GM21576 (cell line): ENCODE data around the gene USP38.
A peak's percentile ranks its signal among the peaks of the same experiment; 100 is the strongest.
"Not testable (repeated sequence)": the region's sequence is repeated elsewhere in the genome, so short reads cannot be mapped to it uniquely, and the experiment has no call there.

Source experiments
- ATAC-seq: cut with Tn5 transposase; IDR thresholded peaks from one replicate; pipeline ENCODE4 v1.9.1; 2021; ENCODE audit warnings: mild to moderate bottlenecking, moderate library complexity; ENCODE audit not compliant: unreplicated experiment

Gene USP38, protein sequence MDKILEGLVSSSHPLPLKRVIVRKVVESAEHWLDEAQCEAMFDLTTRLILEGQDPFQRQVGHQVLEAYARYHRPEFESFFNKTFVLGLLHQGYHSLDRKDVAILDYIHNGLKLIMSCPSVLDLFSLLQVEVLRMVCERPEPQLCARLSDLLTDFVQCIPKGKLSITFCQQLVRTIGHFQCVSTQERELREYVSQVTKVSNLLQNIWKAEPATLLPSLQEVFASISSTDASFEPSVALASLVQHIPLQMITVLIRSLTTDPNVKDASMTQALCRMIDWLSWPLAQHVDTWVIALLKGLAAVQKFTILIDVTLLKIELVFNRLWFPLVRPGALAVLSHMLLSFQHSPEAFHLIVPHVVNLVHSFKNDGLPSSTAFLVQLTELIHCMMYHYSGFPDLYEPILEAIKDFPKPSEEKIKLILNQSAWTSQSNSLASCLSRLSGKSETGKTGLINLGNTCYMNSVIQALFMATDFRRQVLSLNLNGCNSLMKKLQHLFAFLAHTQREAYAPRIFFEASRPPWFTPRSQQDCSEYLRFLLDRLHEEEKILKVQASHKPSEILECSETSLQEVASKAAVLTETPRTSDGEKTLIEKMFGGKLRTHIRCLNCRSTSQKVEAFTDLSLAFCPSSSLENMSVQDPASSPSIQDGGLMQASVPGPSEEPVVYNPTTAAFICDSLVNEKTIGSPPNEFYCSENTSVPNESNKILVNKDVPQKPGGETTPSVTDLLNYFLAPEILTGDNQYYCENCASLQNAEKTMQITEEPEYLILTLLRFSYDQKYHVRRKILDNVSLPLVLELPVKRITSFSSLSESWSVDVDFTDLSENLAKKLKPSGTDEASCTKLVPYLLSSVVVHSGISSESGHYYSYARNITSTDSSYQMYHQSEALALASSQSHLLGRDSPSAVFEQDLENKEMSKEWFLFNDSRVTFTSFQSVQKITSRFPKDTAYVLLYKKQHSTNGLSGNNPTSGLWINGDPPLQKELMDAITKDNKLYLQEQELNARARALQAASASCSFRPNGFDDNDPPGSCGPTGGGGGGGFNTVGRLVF

DNA sequence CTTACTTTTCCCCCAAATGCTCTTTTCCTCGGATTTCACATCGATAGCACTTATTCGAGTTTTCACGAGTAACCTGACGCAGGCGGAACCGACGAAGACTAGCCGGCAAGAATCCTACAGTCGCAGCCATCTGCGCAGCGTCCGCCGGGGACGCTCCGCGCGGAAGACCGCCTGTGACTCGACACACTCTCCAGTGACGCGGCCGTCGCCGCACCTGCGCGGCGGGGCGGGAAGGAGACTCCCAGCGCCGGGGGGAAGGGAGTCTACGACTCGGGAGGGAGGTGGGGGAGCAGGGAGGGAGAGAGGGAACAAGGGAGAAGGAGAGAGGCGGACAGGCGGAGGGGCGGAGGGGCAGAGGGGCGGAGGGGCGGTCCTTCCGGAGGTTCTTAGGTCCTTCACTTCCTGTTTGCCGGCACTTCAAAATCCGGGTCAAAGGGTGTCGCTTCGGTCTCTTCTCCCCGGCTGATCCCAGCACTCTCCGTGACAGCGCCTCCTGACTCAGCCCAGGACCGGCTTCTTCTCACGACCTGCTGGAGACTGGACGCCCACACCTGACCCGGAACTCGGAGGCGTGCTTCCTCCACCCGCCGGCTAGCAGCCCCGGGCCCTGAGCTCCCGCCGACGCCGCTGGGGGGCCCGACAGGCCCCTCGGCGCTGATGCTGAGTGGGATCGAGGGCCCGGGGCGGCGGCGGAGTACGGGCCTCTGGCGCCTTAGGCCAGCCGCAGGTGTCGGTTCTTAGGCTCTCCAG, at the start of gene USP38:
Gene USP38, plus strand, starts transcription at position 415 of the 750 bp plus-strand sequence. CDS start 534 bp downstream, outside the sequence.
- ATAC-seq, result peak; percentile 70

DNA sequence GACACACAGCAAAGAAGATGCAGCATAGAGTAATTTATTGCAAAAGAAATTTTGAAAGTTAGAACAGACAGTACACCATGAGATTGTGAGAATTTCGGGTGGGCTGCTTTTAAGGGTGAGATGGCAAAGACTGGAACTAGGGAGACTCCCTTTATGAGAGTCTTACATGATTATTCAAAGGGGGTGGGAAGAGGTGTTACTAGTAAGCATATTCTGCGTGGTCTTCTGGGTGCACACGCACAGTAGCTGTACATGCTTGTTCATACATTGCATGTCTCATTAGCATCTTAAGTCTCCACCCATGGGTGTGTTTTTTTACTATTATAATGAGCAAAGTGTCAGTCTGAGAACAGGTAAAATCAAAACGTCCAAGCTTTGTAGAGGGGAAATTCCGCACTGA, 49.4 kb upstream of the USP38 start:
- ATAC-seq, result no peak

DNA sequence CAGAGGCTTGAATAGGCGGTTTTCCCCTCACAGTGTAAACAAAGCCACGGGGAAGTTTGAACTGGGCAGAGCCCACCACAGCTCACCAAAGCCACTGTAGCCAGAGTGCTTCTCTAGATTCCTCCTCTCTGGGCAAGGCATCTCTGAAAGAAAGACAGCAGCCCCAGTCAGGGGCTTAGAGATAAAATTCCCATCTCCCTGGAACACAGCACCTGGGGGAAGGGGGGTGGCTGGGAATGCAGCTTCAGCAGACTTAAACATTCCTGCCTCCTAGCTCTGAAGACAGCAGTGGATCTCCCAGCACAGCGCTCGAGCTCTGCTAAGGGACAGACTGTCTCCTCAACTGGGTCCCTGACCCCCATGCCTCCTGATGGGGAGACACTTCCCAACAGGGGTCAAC, 44.0 kb upstream of the USP38 start:
- no peak for ATAC-seq

DNA sequence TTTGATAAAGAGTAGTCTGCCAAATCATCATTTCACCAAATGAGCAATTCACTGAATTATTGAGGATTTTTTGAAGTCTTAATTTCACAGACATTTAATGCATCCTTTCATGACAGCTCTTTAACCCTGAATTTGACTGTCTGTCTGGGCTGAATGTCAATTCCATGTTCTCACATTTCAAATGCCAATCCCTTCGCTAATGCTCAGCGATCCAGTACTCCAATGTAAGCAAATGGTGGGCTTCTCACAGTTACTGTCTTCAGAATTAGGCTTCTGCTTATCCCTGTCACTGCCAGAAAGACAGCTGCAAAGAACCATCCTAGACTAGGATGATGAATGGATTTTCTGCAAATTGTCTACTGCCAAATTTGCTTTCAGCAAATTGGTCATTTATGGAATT, 36.2 kb upstream of the USP38 start:
- no peak for ATAC-seq

DNA sequence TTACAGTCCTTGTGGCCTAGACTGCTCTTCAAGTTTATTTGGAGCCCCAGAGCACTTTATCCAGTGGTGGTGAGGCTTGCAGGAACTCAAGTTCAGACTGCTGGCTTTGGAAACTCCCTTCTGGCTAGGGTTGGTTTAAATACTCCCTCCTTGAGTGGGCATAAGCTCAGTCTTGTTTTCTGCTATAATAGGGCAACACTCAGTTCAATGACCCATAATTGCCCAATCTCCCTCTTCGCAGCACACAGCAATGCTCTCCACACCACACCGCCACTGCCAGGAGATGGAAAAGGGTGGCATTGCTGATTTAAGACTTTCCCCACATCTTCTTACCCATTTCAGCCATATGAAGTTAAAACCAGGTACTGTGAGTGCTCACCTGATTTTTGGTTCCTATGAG, 27.9 kb upstream of the USP38 start:
- ATAC-seq, result no peak

DNA sequence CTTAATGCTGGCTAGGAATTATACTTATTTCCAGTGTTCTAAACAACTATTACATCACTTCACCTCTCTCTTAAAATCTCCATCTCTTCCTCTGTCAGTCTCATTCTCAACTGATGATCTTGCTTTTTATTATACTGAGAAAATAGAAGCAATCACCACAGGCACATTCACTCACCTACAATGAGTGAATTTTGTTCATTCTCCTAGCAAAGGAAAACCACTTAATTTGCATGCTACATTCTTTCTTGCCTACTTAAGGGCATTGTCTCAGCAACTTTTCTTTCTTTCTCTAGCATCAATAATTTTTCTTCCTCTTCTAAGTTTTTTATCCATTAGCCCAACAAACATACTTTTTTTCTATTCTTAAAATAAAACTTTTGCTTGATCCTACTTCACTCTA, 21.1 kb upstream of the USP38 start:
- ATAC-seq, result no peak

DNA sequence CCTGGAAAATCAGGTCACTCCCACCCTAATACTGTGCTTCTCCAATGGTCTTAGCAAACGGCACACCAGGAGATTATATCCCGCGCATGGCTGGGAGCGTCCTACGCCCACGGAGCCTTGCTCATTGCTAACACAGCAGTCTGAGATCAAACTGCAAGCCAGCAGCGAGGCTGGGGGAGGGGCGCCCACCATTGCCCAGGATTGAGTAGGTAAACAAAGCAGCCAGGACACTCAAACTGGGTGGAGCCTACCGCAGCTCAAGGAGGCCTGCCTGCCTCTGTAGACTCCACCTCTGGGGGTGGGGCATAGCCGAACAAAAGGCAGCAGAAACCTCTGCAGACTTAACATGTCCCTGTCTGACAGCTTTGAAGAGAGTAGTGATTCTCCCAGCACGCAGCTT, 18.0 kb upstream of the USP38 start:
- not testable (repeated sequence) for ATAC-seq

DNA sequence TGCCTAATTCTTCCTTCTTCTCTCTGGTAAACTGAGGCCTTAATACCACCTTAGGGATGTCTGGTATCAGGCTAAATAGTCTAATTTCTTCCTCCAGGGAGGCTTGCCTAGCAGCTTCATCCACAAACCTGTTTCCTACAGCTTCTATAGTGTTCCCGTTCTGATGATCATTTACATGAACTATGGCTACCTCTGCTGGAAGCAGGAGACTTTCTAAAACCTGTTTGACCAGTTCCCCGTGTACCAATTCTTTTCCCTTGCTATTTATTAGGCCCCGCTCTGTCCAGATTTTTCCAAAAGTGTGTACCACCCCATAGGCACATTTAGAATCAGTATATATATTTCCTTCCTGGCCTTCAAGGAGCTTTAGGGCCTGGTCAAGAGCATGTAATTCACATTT, 5.8 kb upstream of the USP38 start:
- ATAC-seq, result no peak

DNA sequence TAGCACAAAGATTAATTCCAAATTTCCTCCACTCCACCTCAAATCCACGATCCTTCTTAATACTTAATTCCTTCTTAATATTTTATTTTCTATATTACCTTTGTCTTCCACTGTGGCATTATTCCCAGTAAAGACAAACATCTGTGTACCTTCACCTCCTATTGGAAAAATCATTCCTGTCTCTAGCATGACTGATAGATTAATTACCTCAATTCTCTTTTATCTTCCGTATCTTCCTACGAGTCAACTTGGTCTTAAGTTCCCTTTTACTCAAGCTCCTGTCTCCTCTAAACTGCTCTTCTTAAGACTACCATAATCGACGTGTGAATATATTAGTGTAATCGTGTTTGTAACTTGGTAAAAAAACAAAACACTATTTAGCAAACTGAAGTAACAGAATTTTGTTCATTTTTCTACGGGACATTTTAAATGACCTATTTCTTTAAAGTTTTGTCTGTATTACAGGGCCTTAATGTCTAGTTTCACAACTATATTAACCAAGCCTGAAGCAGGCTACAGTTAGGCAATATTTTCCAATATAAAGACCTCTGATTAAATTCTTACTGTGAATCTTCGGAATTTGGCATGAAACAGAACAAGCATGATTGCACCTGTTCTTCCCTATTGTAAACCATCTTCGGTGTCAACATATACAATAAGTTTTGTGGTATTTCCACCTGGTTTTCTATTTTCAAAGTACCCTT, 1.1 kb upstream of the USP38 start:
- no peak for ATAC-seq

DNA sequence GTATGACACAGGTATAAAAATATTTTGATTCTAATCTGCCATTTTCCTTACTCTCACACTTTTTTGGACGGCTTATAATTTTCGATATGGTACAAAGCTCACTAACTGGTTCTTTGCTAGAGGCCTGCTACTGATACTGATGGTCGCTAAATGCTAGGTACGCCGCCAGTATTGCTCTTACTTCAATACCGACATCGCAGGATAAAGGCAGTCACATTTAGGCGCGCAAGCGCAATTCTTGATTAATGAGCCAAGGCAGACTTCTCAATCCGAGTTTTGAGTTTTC, 557 bp upstream of the USP38 start:
- ATAC-seq, result peak; percentile 14

DNA sequence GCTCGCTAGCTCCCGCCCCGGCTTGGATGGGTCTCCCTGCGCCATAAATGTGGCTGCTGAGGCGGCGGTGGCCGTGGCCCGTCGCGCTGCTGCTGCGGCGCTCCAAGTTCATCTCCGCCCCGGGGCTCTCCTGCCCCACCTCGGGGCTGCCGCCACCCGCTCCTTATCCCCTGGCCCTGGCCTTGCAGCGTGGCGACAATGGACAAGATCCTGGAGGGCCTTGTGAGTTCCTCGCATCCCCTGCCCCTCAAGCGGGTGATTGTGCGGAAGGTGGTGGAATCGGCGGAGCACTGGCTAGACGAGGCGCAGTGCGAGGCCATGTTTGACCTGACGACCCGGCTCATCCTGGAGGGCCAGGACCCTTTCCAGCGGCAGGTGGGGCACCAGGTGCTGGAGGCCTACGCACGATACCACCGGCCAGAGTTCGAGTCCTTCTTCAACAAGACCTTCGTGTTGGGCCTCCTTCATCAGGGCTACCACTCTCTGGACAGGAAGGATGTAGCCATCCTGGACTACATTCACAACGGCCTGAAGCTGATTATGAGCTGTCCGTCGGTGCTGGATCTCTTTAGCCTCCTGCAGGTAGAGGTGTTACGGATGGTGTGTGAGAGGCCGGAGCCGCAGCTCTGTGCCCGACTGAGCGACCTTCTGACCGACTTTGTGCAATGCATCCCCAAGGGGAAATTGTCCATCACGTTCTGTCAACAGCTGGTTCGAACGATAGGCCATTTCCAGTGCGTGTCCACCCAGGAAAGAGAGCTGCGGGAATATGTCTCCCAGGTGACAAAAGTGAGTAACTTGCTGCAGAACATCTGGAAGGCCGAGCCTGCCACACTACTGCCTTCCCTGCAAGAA, 763 bp downstream of the USP38 start:
- ATAC-seq, result peak; percentile 22

DNA sequence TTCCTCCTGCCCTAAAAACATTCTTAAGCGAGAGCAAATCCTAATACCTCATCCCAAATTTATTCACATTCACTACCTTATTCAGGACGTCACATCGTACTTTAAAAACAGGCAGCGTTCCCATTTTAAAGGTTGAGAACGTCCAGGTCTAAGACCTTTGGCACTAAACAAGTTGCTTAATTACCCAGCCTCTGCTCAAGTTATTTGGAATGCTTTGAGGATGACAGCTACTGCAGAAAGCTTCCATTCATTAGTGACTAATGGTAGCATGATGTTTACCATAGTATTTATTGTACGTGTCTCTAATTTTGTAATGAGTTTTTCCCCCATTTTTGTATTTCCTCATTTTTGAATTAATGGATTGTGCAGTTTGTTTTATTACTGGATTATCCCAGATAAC, 1.5 kb downstream of the USP38 start:
- ATAC-seq, result no peak

DNA sequence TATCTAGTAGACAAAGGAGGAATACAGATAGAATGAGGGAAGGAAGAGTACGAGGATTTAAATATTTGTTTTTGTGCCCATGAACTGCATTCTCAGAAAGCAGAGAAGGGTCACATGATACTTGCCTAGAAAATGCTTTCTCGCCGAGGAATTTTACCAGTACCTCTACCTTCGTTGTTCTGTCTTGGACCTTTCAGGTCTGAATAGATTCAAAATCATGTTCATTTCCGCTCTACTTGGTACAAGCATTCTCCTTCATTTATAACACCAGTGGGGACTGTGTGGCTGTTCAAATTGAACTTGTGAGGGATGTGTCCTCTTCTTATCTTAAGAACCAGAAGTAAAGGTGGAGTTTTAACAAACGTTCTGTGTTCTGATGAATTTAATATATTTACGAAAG, 1.9 kb downstream of the USP38 start:
- no peak for ATAC-seq

DNA sequence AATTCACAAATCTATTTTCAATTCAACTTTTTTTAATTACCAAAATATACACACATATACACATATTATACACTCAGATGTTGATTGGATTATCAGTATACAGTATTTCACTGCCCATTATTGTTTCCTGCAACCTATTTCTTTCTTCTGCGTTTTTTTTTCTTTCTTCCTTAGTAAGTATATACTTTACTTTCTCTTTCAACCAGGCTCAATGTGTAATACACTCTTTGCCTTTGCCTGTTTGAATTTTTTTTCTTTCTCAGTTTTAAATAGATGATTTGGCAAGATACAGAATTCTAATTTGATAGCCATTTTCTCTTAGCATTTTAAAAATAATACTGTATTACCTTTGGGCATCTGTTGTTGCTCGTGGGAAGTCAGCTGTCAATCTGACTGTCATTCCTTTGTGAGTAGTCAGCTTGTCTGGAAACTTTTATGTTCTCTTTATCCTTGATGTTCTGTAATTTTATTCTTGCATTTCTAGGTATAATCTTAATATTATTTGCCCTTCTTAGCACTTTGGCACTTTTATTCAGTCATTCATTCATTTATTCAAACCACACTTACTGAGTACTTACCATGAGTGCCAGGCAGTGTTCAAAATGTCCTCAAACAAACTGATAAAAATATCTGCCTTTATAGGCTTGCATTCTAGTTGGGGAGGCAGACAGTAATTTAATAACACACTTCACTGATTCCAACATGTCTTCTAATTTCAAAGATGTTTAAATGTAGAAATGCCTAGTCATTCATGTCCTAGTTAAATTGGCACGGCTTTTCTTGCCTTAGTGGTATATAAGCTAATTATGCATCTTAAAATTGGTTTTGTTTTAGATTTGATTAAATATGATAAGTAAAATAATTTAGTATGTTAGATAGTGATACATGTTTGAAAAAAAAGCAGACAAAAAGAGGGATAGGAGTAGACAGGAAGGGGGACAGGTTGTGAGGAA, 3.7 kb downstream of the USP38 start:
- no peak for ATAC-seq

DNA sequence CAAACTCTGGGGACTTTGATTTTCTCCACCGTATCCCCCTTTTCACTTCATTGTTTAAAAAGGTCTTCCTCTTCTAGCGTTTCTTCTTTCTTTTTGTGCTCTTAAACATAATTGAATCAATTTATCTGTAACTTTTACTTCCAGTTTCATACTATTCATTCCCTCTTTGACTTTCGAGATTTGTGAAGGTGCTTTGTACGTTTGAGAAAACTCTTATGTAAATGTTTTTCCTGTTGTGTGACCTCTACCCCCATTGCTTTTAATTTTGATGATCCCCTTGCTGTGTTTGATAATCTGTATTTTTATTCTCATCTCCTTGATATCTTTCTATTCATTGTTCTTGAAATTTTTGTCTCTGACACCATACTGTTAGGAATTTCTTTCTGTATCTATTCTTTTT, 4.8 kb downstream of the USP38 start:
- peak; percentile 29 for ATAC-seq

DNA sequence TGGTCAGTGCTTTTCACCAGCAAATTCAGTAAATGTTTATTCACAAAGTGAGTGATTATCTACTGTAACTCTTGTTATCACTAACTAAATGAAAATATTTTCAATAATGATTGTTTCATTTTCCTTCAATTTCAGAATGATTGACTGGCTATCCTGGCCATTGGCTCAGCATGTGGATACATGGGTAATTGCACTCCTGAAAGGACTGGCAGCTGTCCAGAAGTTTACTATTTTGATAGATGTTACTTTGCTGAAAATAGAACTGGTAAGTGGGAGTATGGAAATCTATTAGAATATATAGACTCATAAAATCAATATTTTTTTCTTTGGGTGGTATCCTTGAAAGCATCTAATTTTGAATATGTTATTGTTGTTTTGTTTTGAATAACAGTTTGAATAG, 10.9 kb downstream of the USP38 start:
- no peak for ATAC-seq

DNA sequence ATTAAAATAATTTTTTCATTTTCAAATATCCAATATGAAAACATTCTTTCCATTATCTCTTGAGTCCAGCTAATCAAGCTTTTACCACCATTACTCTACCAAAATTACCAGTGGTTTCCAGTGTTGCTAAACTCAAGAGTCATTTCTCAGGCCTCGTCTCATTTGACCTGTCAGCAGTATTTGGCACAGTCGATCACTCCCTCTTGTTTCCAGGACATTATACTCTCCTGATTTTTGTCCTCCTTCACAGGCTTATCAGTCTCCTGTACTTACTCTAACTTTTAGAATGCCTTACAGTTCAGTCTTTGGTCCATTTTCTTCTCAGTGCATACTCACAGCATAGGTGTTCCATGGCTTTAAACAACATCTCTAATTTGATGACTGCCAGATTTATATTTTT, 11.6 kb downstream of the USP38 start:
- ATAC-seq, result no peak

DNA sequence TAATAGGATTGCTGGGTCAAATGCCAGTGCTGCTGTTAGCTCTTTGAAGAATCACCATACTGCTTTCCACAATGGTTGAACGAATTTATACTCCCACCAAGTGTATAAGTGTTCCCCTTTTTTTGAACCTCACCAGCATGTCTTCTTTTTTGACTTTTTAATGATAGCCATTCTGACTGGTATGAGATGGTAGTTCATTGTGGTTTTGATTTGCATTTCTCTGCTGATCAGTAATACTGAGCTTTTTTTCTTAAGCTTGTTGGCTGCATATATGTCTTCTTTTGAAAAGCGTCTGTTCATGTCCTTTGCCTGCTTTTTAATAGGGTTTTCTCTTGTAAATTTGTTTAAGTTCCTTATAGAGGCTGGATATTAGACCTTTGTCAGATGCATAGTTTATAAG, 14.8 kb downstream of the USP38 start:
- no peak for ATAC-seq

DNA sequence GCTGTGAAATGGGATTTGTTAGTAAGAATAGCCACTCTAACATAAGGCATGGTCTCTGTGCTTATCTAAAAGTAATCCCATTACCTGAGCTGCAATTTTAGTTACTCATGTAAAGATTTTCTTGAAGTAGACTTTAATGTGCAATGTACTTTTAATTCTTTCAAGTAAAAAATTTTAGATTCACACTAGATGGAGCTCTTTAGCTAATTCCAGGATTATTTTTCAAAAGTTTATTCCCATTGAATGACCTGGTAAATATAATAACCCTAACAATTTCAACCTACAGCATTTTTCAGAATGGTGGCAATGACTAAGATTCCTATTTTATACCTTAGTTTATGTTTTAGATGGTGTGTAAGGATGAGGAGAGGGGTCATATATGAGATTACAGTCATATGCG, 18.1 kb downstream of the USP38 start:
- no peak for ATAC-seq
